HepG2 (cell line): ENCODE data around the gene RAB6A. TPM values are rescaled to one million over a fixed set of nuclear protein-coding genes. Genes with fewer than 3 reads are reported as not detected.

Experiments used
- ATAC-seq: fragments of 200-7000 bp; cut with Tn5 transposase; 3 replicates; pipeline ENCODE4 v1.9.1; 2020; ENCODE audit warnings: mild to moderate bottlenecking, moderate library complexity
- BruUV-seq: library from RNA; stranded (reverse); fragments of 400-500 nt; replicated peaks from 2 replicates; lab custom pipeline; 2021; lab: Mats Ljungman, UMichigan
- CTCF ChIA-PET: fragments of 300-600 bp; formaldehyde crosslinking; extraction: SDS; loops from one replicate; lab custom pipeline; 2021; ENCODE audit warnings: low total read pairs, inconsistent platforms, low intra/inter-chr PET ratio; lab: Yijun Ruan, JAX
- POLR2A ChIA-PET: fragments of 350-600 bp; sonication (Branson Sonifier 250); formaldehyde crosslinking; loops from one replicate; lab custom pipeline; 2020; ENCODE audit warnings: antibody characterized with exemption, inconsistent platforms; lab: Yijun Ruan, JAX
- DNase-seq: peaks from one replicate; pipeline ENCODE4 v3.0.0-alpha.2; 2015; ENCODE audit warnings: low spot score
- FAIRE-seq: peaks from 3 replicates; lab custom pipeline; 2011; peaks lifted over from hg19 to GRCh38; lab: Jason Lieb, UNC
- H2AFZ ChIP-seq: one replicate; pipeline ENCODE4 v1.6.1; 2011; ENCODE audit warnings: low read length, inconsistent platforms
- H3K27ac ChIP-seq: fragments of 300-600 bp; 3 replicates; pipeline ENCODE4 v1.8.0; 2011; ENCODE audit warnings: mixed run types, mild to moderate bottlenecking, mixed read lengths, low read length, inconsistent platforms; ENCODE audit not compliant: insufficient read depth; ENCODE audit errors: extremely low read length
- H3K27me3 ChIP-seq, 2 experiments: fragments of 200-600 bp in 1 of 2; 2 replicates in 1 of 2; 3 replicates in 1 of 2; pipeline versions ENCODE4 v1.6.0 to v1.8.0; 2011; ENCODE audit warnings: low read length in 2 of 2, mild to moderate bottlenecking in 2 of 2, moderate library complexity in 2 of 2, inconsistent platforms in 1 of 2; ENCODE audit not compliant: insufficient read depth in 2 of 2, control insufficient read depth in 1 of 2
- H3K36me3 ChIP-seq, 2 experiments: fragments of 200-600 bp in 1 of 2; replicated peaks in 1 of 2; 2 replicates in 1 of 2; 3 replicates in 1 of 2; pipeline versions ENCODE4 v1.5.1 to v1.8.0; 2011; ENCODE audit warnings: low read length in 2 of 2, inconsistent platforms in 1 of 2; ENCODE audit not compliant: insufficient read depth in 2 of 2, control insufficient read depth in 1 of 2
- H3K4me1 ChIP-seq: 2 replicates; pipeline ENCODE4 v1.5.1; 2012; ENCODE audit warnings: low read length, inconsistent platforms; ENCODE audit not compliant: insufficient read depth
- H3K4me2 ChIP-seq: 2 replicates; pipeline ENCODE4 v1.6.0; 2011; ENCODE audit warnings: low read depth, low read length, inconsistent platforms
- H3K4me3 ChIP-seq, 3 experiments: fragments of 200-600 bp in 1 of 3; sonication (generic), shearing (Covaris generic) in 1 of 3; replicated peaks in 1 of 3; 2 replicates each; pipeline ENCODE4 v1.5.1; 2011 to 2016; ENCODE audit warnings: low read length in 3 of 3, inconsistent platforms in 2 of 3, low read depth in 2 of 3, mild to moderate bottlenecking in 2 of 3, control low read depth in 1 of 3, mixed read lengths in 1 of 3; ENCODE audit not compliant: insufficient read depth in 1 of 3
- H3K79me2 ChIP-seq: one replicate; pipeline ENCODE4 v1.6.1; 2011; ENCODE audit warnings: low read length, inconsistent platforms; ENCODE audit not compliant: insufficient read depth
- H3K9ac ChIP-seq: 2 replicates; pipeline ENCODE4 v1.6.0; 2011; ENCODE audit warnings: mild to moderate bottlenecking, low read depth, low read length, inconsistent platforms; ENCODE audit not compliant: insufficient read depth
- H3K9me3 ChIP-seq: 2 replicates; pipeline ENCODE4 v1.5.1; 2012; ENCODE audit warnings: mild to moderate bottlenecking, low read length
- H4K20me1 ChIP-seq: 2 replicates; pipeline ENCODE4 v1.6.0; 2011; ENCODE audit warnings: inconsistent platforms, mild to moderate bottlenecking, low read length, moderate library complexity; ENCODE audit not compliant: insufficient read depth
- EHMT2 ChIP-seq: fragments of 200-600 bp; sonication (generic); IDR thresholded peaks from 2 replicates; pipeline ENCODE4 v1.7.0; 2017; ENCODE audit warnings: antibody characterized with exemption, low read depth, low read length, borderline replicate concordance
- FOXP1 ChIP-seq, 2 experiments: fragments of 450-650 bp in 1 of 2; IDR thresholded peaks; 2 replicates each; pipeline ENCODE4 v1.6.1; 2017 to 2018; ENCODE audit warnings: antibody characterized with exemption in 1 of 2
- HIVEP1 ChIP-seq: sonication (generic); formaldehyde crosslinking; IDR thresholded peaks from 2 replicates; pipeline ENCODE4 v1.4.0; 2020; ENCODE audit warnings: mild to moderate bottlenecking, missing genetic modification reagents
- KAT2B ChIP-seq: fragments of 150-350 bp; IDR thresholded peaks from 2 replicates; pipeline ENCODE4 v1.6.1; 2014; ENCODE audit warnings: low read depth, low read length, borderline replicate concordance
- NFE2 ChIP-seq: sonication (generic); formaldehyde crosslinking; IDR thresholded peaks from 2 replicates; pipeline ENCODE4 v1.4.0; 2020; ENCODE audit warnings: missing genetic modification reagents
- NR2F6 ChIP-seq, 2 experiments: IDR thresholded peaks; 2 replicates each; pipeline ENCODE4 v1.6.1; 2016; ENCODE audit warnings: antibody characterized with exemption in 1 of 2, mild to moderate bottlenecking in 1 of 2
- PPARG ChIP-seq: conservative IDR thresholded peaks from 2 replicates; pipeline ENCODE4 v1.6.1; 2016; ENCODE audit warnings: missing biosample characterization, missing genetic modification reagents
- SMYD3 ChIP-seq: sonication (generic); formaldehyde crosslinking; IDR thresholded peaks from 2 replicates; pipeline ENCODE4 v1.8.1; 2023; ENCODE audit warnings: mild to moderate bottlenecking, missing genetic modification reagents
- SOX5 ChIP-seq: IDR thresholded peaks from 2 replicates; pipeline ENCODE4 v1.6.1; 2016; ENCODE audit warnings: borderline replicate concordance
- ZEB1 ChIP-seq: IDR thresholded peaks from 2 replicates; pipeline ENCODE4 v1.6.1; 2012; ENCODE audit warnings: mild to moderate bottlenecking, low read depth, inconsistent platforms; ENCODE audit not compliant: insufficient replicate concordance
- ZNF143 ChIP-seq: sonication (generic); formaldehyde crosslinking; IDR thresholded peaks from 2 replicates; pipeline ENCODE4 v1.4.0; 2020; ENCODE audit warnings: missing genetic modification reagents
- ZNF251 ChIP-seq: sonication (generic); formaldehyde crosslinking; IDR thresholded peaks from 2 replicates; pipeline ENCODE4 v1.9.0; 2021; ENCODE audit warnings: mild to moderate bottlenecking, missing genetic modification reagents
- ZNF362 ChIP-seq: sonication (generic); formaldehyde crosslinking; IDR thresholded peaks from 2 replicates; pipeline ENCODE4 v1.4.0; 2020; ENCODE audit warnings: missing genetic modification reagents, mild to moderate bottlenecking, borderline replicate concordance
- ZNF550 ChIP-seq: sonication (generic); formaldehyde crosslinking; IDR thresholded peaks from 2 replicates; pipeline ENCODE4 v1.4.0; 2020; ENCODE audit warnings: mild to moderate bottlenecking, missing genetic modification reagents, borderline replicate concordance
- ZNF552 ChIP-seq: sonication (generic); formaldehyde crosslinking; IDR thresholded peaks from 2 replicates; pipeline ENCODE4 v1.9.0; 2022; ENCODE audit warnings: missing genetic modification reagents, mild to moderate bottlenecking, borderline replicate concordance
- ZNF562 ChIP-seq: sonication (generic); formaldehyde crosslinking; IDR thresholded peaks from 2 replicates; pipeline ENCODE4 v1.8.0; 2022; ENCODE audit warnings: missing genetic modification reagents, borderline replicate concordance
- ZSCAN30 ChIP-seq: sonication (generic); formaldehyde crosslinking; IDR thresholded peaks from 2 replicates; pipeline ENCODE4 v1.5.0; 2020; ENCODE audit warnings: mild to moderate bottlenecking, missing genetic modification reagents
- WGBS: methylation state at CpG from one replicate; pipeline ENCODE4 v1.1.6; 2017; ENCODE audit warnings: low lambda C conversion rate; 5-methylcytosine and 5-hydroxymethylcytosine counted together
- in situ Hi-C: cut with HindIII; loops from 2 replicates; pipeline ENCODE4 v1.10.0; 2017; ENCODE audit warnings: low pct_unique_long_range_greater_than_20kb; ENCODE audit not compliant: extremely low pct_ligation_motif_present
- intact Hi-C: fragments of 100-400 bp; cut with micrococcal nuclease; formaldehyde crosslinking; loops from one replicate; pipeline ENCODE4 v1.10.0; 2022; ENCODE audit not compliant: unreplicated experiment
- polyA plus RNA-seq, 8 experiments: library from polyadenylated mRNA; depleted of rRNA in 3 of 8; stranded (reverse) in 7 of 8; unstranded in 1 of 8; fragments of >200 nt; fragmentation: Illumina TruSeq in 4 of 8; extraction: Trizol in 4 of 8; gene quantifications; 2 replicates each; pipeline versions ENCODE4 v1.2.1 to v1.2.3, GENCODE V29; 2011 to 2016; ENCODE audit warnings: low read depth in 4 of 8, missing spikeins in 1 of 8, mixed read lengths in 1 of 8; ENCODE audit not compliant: insufficient read depth in 1 of 8
- total RNA-seq, 5 experiments: library from RNA; depleted of rRNA; stranded (reverse); fragments of >200 nt; fragmentation: Illumina TruSeq; extraction: Trizol; gene quantifications; 2 replicates each; pipeline ENCODE4 v1.2.3, GENCODE V29; 2016; ENCODE audit warnings: low read depth in 1 of 5
- TF ChIP-seq, protein P1 (sequence below): sonication (generic); formaldehyde crosslinking; IDR thresholded peaks from 2 replicates; pipeline ENCODE4 v1.4.0; 2020; ENCODE audit warnings: mild to moderate bottlenecking, missing genetic modification reagents
- TF ChIP-seq, protein P2 (sequence below): IDR thresholded peaks from 2 replicates; pipeline ENCODE4 v1.6.1; 2016; ENCODE audit warnings: missing genetic modification reagents, missing compliant biosample characterization
- TF ChIP-seq, protein P3 (sequence below): sonication (generic); formaldehyde crosslinking; IDR thresholded peaks from 2 replicates; pipeline ENCODE4 v1.5.1; 2020; ENCODE audit warnings: mild to moderate bottlenecking, missing genetic modification reagents, moderate library complexity

The RAB6A gene
- total and polyA plus RNA-seq, 2 of the 13 experiments (the other 11 are each of a cell fraction or from before 2014, with no cell fraction given), result 74.3 to 121 TPM

- BruUV-seq, result TSS peak; percentile 90
- 0 out of 5 replicates have a peak, but pooled peaks cover 0 to 5% of the 10 kb centered on the region in 2 experiments for H3K36me3 ChIP-seq
- H4K20me1 ChIP-seq, result no peaks in the 10 kb centered on the region
- H3K9ac ChIP-seq, result peak within 1 kb of the TSS; percentile 97
- ChIA-PET CTCF (no interaction called here), POLR2A (interaction anchor here (0.6 to 2.1 kb wide), 12 partner anchors 9 to 412 kb away, joined by 3 to 68 read pairs (median 8); partner anchors contain the start of gene RAB6A)
- H3K27ac ChIP-seq, result peak within 1 kb of the TSS; percentile 99
- peaks cover 21% of the 10 kb centered on the region for H3K79me2 ChIP-seq
- DNase-seq, result peak; percentile 82
- peaks cover 59% of the 10 kb centered on the region for H3K4me1 ChIP-seq
- peak within 1 kb of the TSS; percentile 74 to 96 (median 85) for H3K4me3 ChIP-seq
- in situ Hi-C loops, result no loop called here
- ATAC-seq, result peak; percentile 97
- no peak for FAIRE-seq
- H2AFZ ChIP-seq, result peak within 1 kb of the TSS; percentile 46
- 10% methylated on average over 32 of the region's 44 CpGs for WGBS
- H3K4me2 ChIP-seq, result peak within 1 kb of the TSS; percentile 94
- intact Hi-C loops, result loop anchor here (2.0 kb wide), 1 partner anchor 89 kb away; the partner anchor contains the start of genes COA4 and PAAF1
- H3K27me3 ChIP-seq, result no peaks in the 10 kb centered on the region
- no peaks in the 10 kb centered on the region for H3K9me3 ChIP-seq
- TF ChIP-seq ZEB1, result peak; percentile 68
- TF ChIP-seq SOX5, result peak; percentile 50; the same call in 1 of the 2 replicates
- TF ChIP-seq, protein P1, sequence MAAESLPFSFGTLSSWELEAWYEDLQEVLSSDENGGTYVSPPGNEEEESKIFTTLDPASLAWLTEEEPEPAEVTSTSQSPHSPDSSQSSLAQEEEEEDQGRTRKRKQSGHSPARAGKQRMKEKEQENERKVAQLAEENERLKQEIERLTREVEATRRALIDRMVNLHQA (CRISPR knock-in tag), result no peak
- no peak for TF ChIP-seq FOXP1 (IDR thresholded peaks at IDR 0.05)
- no peak; the same call in 1 of the 2 replicates for TF ChIP-seq FOXP1 (CRISPR knock-in tag; IDR thresholded peaks at IDR 0.05)
- TF ChIP-seq ZNF550 (CRISPR knock-in tag), result no peak; the same call in 1 of the 2 replicates
- TF ChIP-seq ZNF143 (CRISPR knock-in tag), result peak; percentile 89
- no peak; the same call in 1 of the 2 replicates for TF ChIP-seq NFE2 (CRISPR knock-in tag)
- 0 out of 2 replicates have a peak, but pooled peaks have one; percentile 80 for TF ChIP-seq ZNF251 (CRISPR knock-in tag)
- peak; percentile 55 for TF ChIP-seq NR2F6 (IDR thresholded peaks at IDR 0.05)
- TF ChIP-seq NR2F6 (CRISPR knock-in tag; IDR thresholded peaks at IDR 0.05), result peak; percentile 48; the same call in 1 of the 2 replicates
- no peak for TF ChIP-seq PPARG (CRISPR knock-in tag)
- TF ChIP-seq ZSCAN30 (CRISPR knock-in tag), result peak; percentile 87; the same call in 1 of the 2 replicates
- peak; percentile 68; the same call in 1 of the 2 replicates for TF ChIP-seq ZNF362 (CRISPR knock-in tag)
- TF ChIP-seq SMYD3 (CRISPR knock-in tag), result 0 out of 2 replicates have a peak, but pooled peaks have one; percentile 26
- no peak for TF ChIP-seq KAT2B
- TF ChIP-seq ZNF562 (CRISPR knock-in tag), result no peak
- peak; percentile 91; the same call in 1 of the 2 replicates for TF ChIP-seq EHMT2
- TF ChIP-seq ZNF552, result no peak
- TF ChIP-seq, protein P2, sequence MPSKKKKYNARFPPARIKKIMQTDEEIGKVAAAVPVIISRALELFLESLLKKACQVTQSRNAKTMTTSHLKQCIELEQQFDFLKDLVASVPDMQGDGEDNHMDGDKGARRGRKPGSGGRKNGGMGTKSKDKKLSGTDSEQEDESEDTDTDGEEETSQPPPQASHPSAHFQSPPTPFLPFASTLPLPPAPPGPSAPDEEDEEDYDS (CRISPR knock-in tag), result no peak; the same call in 1 of the 2 replicates
- TF ChIP-seq, protein P3, sequence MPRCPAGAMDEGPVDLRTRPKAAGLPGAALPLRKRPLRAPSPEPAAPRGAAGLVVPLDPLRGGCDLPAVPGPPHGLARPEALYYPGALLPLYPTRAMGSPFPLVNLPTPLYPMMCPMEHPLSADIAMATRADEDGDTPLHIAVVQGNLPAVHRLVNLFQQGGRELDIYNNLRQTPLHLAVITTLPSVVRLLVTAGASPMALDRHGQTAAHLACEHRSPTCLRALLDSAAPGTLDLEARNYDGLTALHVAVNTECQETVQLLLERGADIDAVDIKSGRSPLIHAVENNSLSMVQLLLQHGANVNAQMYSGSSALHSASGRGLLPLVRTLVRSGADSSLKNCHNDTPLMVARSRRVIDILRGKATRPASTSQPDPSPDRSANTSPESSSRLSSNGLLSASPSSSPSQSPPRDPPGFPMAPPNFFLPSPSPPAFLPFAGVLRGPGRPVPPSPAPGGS (CRISPR knock-in tag), result peak; percentile 78
- peak; percentile 79; the same call in 1 of the 2 replicates for TF ChIP-seq HIVEP1 (CRISPR knock-in tag)
Measured at GRCh38 chr11:73787643-73788558, 27.0 kb upstream of the RAB6A start, which contains the start of gene MRPL48. Gene MRPL48, plus strand, starts transcription at chr11:73787874. Its CDS starts 98 bp downstream, at chr11:73787972.
